ENCODE data around the gene B9D2.
A peak's percentile ranks its signal among the peaks of the same experiment; 100 is the strongest.
"Not testable (repeated sequence)": the region's sequence is repeated elsewhere in the genome, so short reads cannot be mapped to it uniquely, and the experiment has no call there.

Gene B9D2

GRCh38 chr19:41399525-41399924 lies 35.6 kb upstream of the B9D2 start:
- peaks cover 8% of the 10 kb centered on the region for H3K27me3 Mint-ChIP-seq
- peaks cover 11% of the 10 kb centered on the region for H3K36me3 Mint-ChIP-seq
- H3K9me3 Mint-ChIP-seq, result no peaks in the 10 kb centered on the region
- no peak overlapping the region for H3K27ac Mint-ChIP-seq
- H3K4me3 Mint-ChIP-seq, result peak overlapping the region; percentile 97
- DNase-seq, result no peak
- H3K4me1 Mint-ChIP-seq, result peaks cover 40% of the 10 kb centered on the region
- CTCF ChIA-PET, result no interaction called here

GRCh38 chr19:41399091-41399490 lies 35.1 kb upstream of the B9D2 start:
- H3K27me3 Mint-ChIP-seq, result peaks cover 8% of the 10 kb centered on the region
- H3K4me3 Mint-ChIP-seq, result peak overlapping the region; percentile 97
- peaks cover 11% of the 10 kb centered on the region for H3K36me3 Mint-ChIP-seq
- CTCF ChIA-PET, result no interaction called here
- H3K27ac Mint-ChIP-seq, result no peak overlapping the region
- H3K4me1 Mint-ChIP-seq, result peaks cover 40% of the 10 kb centered on the region
- H3K9me3 Mint-ChIP-seq, result no peaks in the 10 kb centered on the region
- DNase-seq, result no peak

- Mint-ChIP-seq H3K4me1 (peaks cover 40% of the 10 kb centered on the region), H3K36me3 (peaks cover 11% of the 10 kb centered on the region), H3K4me3 (peak overlapping the region; percentile 97), H3K9me3 (no peaks in the 10 kb centered on the region), H3K27ac (no peak overlapping the region), H3K27me3 (peaks cover 8% of the 10 kb centered on the region)
- CTCF ChIA-PET, result no interaction called here
- DNase-seq, result no peak
Measured at GRCh38 chr19:41398598-41398997, 34.6 kb upstream of the B9D2 start.

GRCh38 chr19:41398050-41398418 lies 34.1 kb upstream of the B9D2 start:
- peaks cover 11% of the 10 kb centered on the region for H3K36me3 Mint-ChIP-seq
- H3K4me3 Mint-ChIP-seq, result peak overlapping the region; percentile 97
- peaks cover 40% of the 10 kb centered on the region for H3K4me1 Mint-ChIP-seq
- DNase-seq, result no peak
- no peaks in the 10 kb centered on the region for H3K9me3 Mint-ChIP-seq
- peak overlapping the region; percentile 100 for H3K27ac Mint-ChIP-seq
- peaks cover 8% of the 10 kb centered on the region for H3K27me3 Mint-ChIP-seq
- CTCF ChIA-PET, result no interaction called here

GRCh38 chr19:41397086-41398049 lies 33.4 kb upstream of the B9D2 start, which contains the start of the genes BCKDHA and EXOSC5:
Gene BCKDHA (plus strand): TSS chr19:41397818. CDS start chr19:41397828, 10 bp downstream.
Gene EXOSC5 (minus strand): TSS chr19:41397359. CDS start chr19:41397328, 31 bp downstream.
- peak within 1 kb of the TSS; percentile 100 for H3K27ac Mint-ChIP-seq
- peak within 1 kb of the TSS; percentile 97 for H3K4me3 Mint-ChIP-seq
- DNase-seq, result peak; percentile 100
- peaks cover 11% of the 10 kb centered on the region for H3K36me3 Mint-ChIP-seq
- H3K27me3 Mint-ChIP-seq, result peaks cover 8% of the 10 kb centered on the region
- peaks cover 40% of the 10 kb centered on the region for H3K4me1 Mint-ChIP-seq
- no peaks in the 10 kb centered on the region for H3K9me3 Mint-ChIP-seq
- CTCF ChIA-PET, result interaction anchor here (1.0 kb wide), 1 partner anchor 34 kb away, joined by 3 read pairs; no protein-coding TSS in a partner anchor

GRCh38 chr19:41395355-41395754 lies 31.4 kb upstream of the B9D2 start:
- Mint-ChIP-seq H3K9me3 (no peaks in the 10 kb centered on the region), H3K4me3 (peak overlapping the region; percentile 22), H3K4me1 (peaks cover 40% of the 10 kb centered on the region), H3K27me3 (peaks cover 8% of the 10 kb centered on the region), H3K27ac (peak overlapping the region; percentile 53), H3K36me3 (peaks cover 17% of the 10 kb centered on the region)
- DNase-seq, result no peak
- CTCF ChIA-PET, result interaction anchor here (1.2 kb wide), 1 partner anchor 33 kb away, joined by 3 read pairs; no protein-coding TSS in a partner anchor

GRCh38 chr19:41392775-41393174 lies 28.8 kb upstream of the B9D2 start:
- Mint-ChIP-seq H3K36me3 (peaks cover 21% of the 10 kb centered on the region), H3K27me3 (peaks cover 4% of the 10 kb centered on the region), H3K4me1 (peaks cover 21% of the 10 kb centered on the region), H3K4me3 (no peak overlapping the region), H3K9me3 (no peaks in the 10 kb centered on the region), H3K27ac (no peak overlapping the region)
- CTCF ChIA-PET, result no interaction called here
- no peak for DNase-seq

GRCh38 chr19:41391618-41392017 lies 27.7 kb upstream of the B9D2 start:
- Mint-ChIP-seq H3K4me3 (no peak overlapping the region), H3K27me3 (no peaks in the 10 kb centered on the region)

GRCh38 chr19:41386442-41386841 lies 22.5 kb upstream of the B9D2 start:
- no peak for DNase-seq
- H3K27me3 Mint-ChIP-seq, result no peaks in the 10 kb centered on the region

More at GRCh38 chr19:41391618-41392017, 27.7 kb upstream of the B9D2 start:
- no peak overlapping the region for H3K27ac Mint-ChIP-seq
- H3K9me3 Mint-ChIP-seq, result no peaks in the 10 kb centered on the region
- CTCF ChIA-PET, result no interaction called here
- no peak for DNase-seq
- peaks cover 21% of the 10 kb centered on the region for H3K36me3 Mint-ChIP-seq
- peaks cover 14% of the 10 kb centered on the region for H3K4me1 Mint-ChIP-seq

GRCh38 chr19:41384351-41384750 lies 20.4 kb upstream of the B9D2 start:
- Mint-ChIP-seq H3K27me3 (no peaks in the 10 kb centered on the region), H3K9me3 (no peaks in the 10 kb centered on the region), H3K36me3 (peaks cover 5% of the 10 kb centered on the region), H3K4me1 (no peaks in the 10 kb centered on the region), H3K27ac (no peak overlapping the region), H3K4me3 (no peak overlapping the region)
- no peak for DNase-seq
- CTCF ChIA-PET, result no interaction called here

More at GRCh38 chr19:41386442-41386841, 22.5 kb upstream of the B9D2 start:
- CTCF ChIA-PET, result no interaction called here
- Mint-ChIP-seq H3K4me1 (no peaks in the 10 kb centered on the region), H3K9me3 (no peaks in the 10 kb centered on the region), H3K36me3 (peaks cover 15% of the 10 kb centered on the region), H3K4me3 (no peak overlapping the region), H3K27ac (no peak overlapping the region)

- H3K36me3 Mint-ChIP-seq, DNase-seq, H3K4me1 Mint-ChIP-seq, H3K4me3 Mint-ChIP-seq, CTCF ChIA-PET, H3K27ac Mint-ChIP-seq, H3K27me3 Mint-ChIP-seq, H3K9me3 Mint-ChIP-seq: not testable (repeated sequence)
Measured at GRCh38 chr19:41381536-41381935, 17.6 kb upstream of the B9D2 start.

GRCh38 chr19:41377977-41378709 lies 14.2 kb upstream of the B9D2 start:
- Mint-ChIP-seq H3K4me3 (no peak overlapping the region), H3K4me1 (peaks cover 14% of the 10 kb centered on the region), H3K27me3 (no peaks in the 10 kb centered on the region), H3K9me3 (no peaks in the 10 kb centered on the region), H3K27ac (no peak overlapping the region), H3K36me3 (peaks cover 6% of the 10 kb centered on the region)
- CTCF ChIA-PET, result interaction anchor here (0.5 kb wide), 1 partner anchor 262 kb away, joined by 3 read pairs; no protein-coding TSS in a partner anchor
- no peak for DNase-seq

- Mint-ChIP-seq H3K4me1 (peaks cover 14% of the 10 kb centered on the region), H3K27me3 (no peaks in the 10 kb centered on the region), H3K36me3 (peaks cover 3% of the 10 kb centered on the region), H3K27ac (no peak overlapping the region), H3K9me3 (no peaks in the 10 kb centered on the region), H3K4me3 (peak overlapping the region; percentile 38)
- DNase-seq, result no peak
- CTCF ChIA-PET, result no interaction called here
Measured at GRCh38 chr19:41376998-41377365, 13.0 kb upstream of the B9D2 start.

- Mint-ChIP-seq H3K4me3 (peak within 1 kb of the TSS; percentile 54), H3K9me3 (no peaks in the 10 kb centered on the region), H3K4me1 (peaks cover 17% of the 10 kb centered on the region), H3K27ac (no peak within 1 kb of the TSS), H3K27me3 (no peaks in the 10 kb centered on the region), H3K36me3 (peaks cover 5% of the 10 kb centered on the region)
- CTCF ChIA-PET, result no interaction called here
- DNase-seq, result peak; percentile 31
Measured at GRCh38 chr19:41376241-41376997, 12.5 kb upstream of the B9D2 start, which contains the start of gene TMEM91. Gene TMEM91 (plus strand): TSS chr19:41376533. CDS start chr19:41378310, 1,777 bp downstream.
